Superior temporal gyrus (tissue), 1 donor: ENCODE results near the gene E2F3.
"Not testable (repeated sequence)": the region's sequence is repeated elsewhere in the genome, so short reads cannot be mapped to it uniquely, and the experiment has no call there.

Experiments
- DNase-seq: peaks from one replicate; pipeline ENCODE4 v3.0.0-alpha.2; 2016; ENCODE audit errors: extremely low spot score

E2F3 gene

DNA sequence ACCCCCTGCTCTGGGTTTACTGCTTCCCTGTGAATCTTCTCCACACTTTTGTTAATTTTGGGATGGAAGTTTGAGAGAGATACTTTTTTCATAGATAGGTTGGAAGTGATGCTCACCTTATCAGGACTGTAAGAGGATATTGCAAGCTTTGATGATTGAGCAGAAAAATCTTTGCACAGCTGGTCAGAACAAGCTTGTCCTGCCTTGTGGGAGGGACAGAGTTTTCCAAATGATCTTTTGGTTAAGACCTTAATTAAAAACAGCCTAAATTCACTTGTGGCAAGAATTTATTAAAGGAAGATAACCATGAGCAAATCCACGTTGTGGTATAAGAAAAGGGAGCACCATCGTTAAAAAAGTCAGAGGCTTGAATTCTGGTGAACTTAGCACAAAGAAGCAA lies 32.2 kb downstream of the E2F3 start:
- no peak for DNase-seq

DNA sequence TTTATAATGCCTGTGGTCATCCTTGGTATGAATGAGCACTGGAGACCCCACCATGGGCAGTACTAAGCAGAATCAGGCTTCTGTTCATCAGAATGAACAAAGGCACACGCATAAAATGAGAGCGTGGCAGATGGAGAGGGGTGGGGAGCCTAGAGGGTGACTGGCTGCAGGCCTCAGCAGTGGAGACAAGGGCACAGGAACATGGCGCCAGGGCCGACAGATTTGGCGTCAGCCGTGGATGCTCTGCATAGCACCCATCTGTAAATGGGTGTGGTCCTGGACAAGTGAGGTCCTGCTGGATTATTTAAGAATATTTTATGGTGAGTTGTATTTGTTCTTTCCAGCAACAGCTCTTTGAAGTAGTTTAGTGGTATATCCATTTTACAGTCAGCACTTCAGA lies 33.1 kb downstream of the E2F3 start:
- no peak for DNase-seq

DNA sequence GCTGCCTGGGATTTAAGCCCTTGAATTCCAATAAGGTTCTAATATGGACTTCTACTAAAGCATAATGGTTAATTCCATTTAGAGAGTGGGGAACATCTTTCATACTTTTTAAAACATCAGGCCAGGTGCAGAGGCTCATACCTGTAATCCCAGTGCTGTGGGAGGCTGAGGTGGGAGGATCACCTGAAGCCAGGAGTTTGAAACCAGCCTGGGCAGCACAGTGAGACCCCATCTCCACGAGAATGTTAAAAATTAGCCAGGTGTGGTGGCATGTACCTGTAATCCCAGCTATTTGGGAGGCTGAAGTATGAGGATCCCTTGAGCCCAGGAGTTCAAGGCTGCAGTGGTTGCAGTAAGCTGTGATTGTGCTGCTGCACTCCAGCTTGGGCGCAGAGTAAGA lies 35.0 kb downstream of the E2F3 start:
- no peak for DNase-seq

DNA sequence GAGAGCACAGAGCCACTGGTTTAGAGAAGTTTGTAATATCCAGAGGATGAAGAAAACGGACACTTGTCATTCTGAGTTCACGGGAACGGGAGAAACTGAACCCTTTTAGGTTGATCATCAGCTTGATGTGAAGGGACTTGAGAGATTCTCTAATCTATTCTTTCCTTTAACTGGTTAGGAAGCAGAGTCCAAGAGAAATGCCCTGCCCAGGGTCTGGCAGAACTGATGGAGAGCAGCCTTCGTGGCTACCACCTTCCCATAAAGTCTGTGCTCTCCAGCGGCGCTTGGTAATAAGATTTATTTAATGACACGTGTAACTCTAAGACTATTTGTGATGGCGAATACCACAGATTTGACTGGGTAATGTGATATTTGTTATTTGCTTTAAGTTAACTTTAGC lies 36.0 kb downstream of the E2F3 start:
- no peak for DNase-seq

DNA sequence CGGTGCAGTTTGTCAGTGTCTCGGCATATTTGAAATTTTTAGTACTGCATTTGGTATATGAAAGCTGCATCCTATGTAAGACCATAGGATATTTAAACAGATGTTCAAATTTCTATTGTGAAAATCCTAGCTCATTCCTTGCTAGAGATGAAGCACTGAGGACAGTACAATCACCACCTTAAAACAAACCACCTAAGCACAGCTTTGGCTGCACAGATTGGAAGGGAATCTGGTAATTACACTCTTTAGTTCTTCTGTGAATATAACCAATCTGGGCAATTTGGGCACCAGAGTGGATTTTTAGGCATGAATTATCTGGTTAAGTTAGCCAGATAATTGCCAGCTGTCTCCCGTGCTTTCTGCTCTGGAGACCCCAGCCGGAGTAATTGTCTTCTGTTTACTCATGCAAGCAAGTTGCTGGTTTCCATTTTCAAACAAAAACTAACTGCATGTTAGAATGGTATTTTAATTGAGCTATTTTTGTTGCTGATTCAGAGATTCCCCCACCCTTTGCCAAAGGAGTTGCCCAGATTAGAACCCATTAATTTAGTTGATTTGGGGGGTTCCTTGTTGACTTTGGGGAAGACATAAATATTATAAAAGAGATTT lies 36.9 kb downstream of the E2F3 start:
- DNase-seq = no peak

DNA sequence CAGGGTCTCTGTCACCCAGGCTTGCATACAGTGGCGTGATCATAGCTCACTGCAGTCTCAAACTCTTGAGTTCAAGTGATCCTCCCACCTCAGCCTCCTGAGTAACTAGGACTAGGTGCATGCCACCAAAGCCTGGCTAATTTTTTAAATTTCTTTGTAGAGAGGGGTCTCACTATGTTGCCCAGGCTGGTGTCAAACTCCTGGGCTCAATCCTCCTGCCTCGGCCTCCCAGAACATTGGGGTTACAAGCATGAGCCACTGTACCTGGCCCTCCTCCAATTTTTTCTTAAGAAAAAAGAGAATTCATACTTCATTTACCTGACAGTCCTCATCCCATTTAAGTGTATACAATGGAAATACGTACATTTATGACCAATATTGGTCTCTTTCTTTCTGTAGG lies 37.9 kb downstream of the E2F3 start:
- DNase-seq = no peak

DNA sequence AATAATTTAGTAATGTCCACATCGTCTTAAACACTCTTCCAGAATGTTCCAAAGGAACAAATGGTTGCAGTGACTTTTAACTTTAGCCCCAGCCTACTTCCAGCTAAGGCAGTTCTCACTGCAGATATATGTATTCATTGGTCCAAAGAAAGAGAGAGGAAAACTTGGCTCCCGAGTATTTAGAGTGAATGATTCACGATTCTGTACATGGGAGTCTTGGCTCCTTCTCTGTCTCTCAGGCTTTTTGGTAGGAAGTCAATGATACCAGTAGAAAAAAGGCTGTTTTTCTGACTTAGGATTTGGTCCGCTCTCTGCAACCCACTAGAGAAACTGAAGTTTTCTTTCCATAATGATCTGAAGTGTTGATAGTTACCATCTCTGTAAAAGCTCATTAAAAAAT lies 38.6 kb downstream of the E2F3 start:
- DNase-seq = peak; percentile 36

DNA sequence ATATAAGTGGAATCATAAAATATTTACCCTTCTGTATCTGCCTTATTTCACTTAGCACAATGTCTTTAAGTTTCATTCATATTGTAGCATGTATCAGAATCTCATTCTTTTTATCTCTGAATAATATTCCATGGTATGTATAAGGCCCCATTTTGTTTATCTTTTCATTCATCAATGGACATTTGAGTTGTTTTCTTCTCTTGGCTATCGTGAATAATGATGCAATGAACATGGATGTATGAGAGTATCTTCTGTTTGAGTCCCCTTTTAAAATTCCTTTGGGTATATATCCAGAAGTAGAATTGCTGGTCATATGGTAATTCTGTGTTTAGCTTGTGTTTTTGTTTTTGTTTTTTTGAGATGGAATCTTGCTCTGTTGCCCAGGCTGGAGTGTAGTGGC lies 39.6 kb downstream of the E2F3 start:
- no peak for DNase-seq

DNA sequence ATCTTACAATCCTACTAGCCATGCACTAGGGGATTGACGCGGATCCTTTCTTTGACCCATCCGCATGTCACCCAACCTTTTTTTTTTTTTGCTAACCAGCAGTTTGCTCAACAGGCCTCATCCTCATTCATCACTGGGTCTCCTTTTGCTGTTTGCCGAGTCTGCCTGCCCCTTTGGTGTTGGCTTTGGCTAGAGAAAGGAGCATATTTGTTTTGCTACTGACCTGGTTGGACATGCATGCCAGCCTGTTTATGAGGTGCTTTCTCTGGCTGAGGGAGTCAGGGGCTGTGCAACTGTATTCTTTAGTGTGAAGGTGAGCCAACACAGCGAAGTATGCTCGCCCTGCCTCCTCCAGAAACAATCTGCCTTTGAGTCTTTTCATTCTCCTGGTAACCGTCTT lies 40.2 kb downstream of the E2F3 start:
- DNase-seq = no peak

DNA sequence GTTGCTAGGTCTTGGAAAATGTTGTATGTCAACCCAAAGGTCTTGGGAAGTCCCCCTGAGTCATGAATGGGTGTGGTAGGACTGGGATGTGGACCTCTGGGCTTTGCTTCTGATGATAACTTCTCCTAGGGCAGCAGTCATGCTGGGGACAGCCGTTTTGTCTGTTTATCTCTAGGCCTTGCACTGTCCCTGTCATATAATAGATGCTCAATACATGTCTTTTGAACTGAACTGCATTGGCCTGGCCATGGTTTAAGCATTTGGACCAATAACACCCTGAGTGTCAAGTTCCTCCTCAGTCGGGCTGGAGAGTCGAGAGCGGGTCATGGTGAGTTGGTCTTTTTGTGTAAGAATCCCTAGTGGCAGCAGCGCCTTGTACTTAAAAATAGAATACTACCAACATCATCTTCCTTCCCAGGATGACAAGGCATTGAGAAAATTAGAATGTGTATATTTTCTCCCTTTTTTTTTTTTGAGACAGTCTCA lies 43.1 kb downstream of the E2F3 start:
- DNase-seq = no peak

DNA sequence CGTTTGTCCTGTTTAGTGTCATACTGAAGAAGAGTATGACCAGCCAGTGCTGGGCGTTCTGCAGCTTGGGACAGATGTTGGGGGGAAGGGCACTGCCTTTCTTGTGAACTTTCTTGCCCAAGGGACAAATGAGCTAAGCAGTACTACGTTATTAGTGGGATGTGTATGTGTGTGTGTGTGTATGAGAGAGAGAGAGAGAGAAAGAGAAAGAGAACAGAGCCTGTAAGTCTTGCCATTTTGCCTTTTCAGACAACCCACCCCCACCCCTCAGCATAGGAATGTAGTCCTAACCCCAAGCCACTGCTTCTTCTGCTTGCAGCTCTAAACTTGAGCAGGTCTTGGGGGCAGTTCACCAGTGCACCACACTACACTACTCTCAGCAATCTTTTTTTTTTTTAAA lies 45.5 kb downstream of the E2F3 start:
- DNase-seq = no peak

DNA sequence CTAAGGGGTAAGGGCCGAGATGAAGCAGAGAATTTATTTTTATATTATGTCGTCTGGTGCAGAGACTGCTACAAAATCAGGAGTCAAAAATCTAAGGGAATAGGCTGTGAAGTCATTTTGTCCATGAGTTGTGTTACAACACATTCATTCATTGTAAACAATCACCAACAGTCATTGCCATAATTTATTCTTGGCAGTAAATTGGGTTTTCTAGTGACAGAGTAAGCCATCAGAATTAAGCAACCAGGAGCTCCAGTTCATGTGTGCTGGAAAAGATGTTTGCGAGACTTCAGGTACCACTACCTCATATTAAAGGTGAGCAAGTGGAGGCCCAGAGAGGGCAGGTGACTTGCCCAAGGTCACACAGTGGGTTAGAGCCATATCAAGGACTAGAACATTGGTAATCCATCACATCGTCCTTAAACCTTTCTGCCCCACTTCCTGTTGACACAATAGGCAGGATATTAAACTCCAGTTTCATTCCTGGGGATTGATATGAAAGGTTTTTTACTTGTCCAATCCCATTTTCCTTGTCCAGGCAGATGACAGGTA lies 46.0 kb downstream of the E2F3 start:
- DNase-seq = no peak

DNA sequence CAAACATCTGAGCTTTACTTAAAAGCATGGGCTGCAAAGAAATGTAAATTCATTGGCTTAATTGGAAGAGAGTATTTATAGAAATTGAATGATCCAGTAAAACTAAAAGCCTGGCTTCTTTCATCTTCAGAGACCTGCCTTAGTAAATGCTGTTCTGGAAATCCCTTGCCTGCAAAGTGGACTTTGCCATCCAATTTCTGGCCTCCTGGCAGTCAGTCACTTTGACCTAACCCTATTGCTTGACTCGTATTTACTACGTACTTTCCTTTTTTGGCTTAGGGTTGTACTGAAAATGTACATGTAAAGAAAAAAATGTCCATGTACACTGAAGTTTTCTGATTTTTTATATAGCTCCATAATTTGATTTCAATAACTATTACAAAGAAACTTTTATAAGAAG lies 47.1 kb downstream of the E2F3 start:
- no peak for DNase-seq

DNA sequence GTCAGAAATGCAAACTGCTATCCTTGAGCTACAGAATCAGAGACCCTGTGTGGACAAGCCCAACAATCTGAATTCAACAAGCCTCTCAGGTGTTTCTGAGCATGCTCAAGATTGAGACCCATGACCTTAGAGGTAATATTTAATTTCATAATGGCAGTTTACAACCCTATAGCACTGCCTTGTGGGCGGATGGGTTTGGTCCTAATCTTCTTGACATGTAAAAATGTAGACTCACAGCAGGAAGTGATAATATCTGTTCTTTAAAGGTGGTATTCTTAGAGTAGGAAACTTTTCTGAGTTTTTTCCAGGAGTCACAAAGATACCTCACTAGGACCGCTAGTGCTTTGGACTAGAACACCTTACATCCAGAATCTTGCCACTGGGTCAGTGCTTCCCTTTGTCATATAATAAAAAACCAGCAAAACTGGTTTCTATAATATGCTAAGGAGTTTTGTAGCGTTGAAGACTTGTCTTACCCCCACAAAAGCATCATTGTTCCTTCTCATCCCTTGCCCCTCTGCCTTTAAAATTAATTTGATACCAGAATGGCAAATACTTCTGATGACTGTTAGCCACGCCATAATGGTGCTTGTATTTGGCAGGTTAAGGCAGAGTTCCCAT lies 52.6 kb downstream of the E2F3 start:
- DNase-seq = no peak

DNA sequence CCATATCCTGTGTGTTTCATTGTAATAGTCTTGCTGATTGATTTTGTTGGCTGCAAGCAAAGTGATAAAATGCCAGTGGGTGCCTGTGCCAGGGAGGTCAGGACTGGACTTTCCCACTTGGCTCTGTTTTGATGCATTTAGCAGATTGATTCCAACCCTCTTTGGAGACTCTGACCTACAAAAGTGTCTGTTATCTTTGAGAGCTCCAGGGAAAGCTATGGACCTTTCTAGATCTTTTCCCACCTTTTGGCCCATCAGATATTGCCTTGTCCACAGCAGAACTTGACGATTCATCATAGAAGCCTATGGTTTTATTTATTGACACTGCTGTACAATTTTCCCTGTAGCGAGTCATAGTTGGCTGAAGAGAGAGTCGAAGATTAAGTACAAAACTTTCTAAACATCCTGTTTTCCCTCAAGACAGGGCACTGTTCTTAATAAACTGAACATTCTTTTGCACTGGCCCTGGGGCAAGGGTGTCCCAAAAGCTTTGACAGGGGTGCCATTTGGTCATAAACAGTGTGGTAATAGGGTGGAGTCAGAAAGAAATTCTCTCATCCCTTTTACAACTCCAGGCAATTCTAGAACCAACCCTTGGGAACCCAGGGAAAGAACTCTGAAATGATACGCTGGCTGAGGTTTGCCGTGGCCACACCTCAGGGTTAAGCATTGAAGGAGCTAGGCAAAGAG lies 53.7 kb downstream of the E2F3 start:
- DNase-seq = no peak

DNA sequence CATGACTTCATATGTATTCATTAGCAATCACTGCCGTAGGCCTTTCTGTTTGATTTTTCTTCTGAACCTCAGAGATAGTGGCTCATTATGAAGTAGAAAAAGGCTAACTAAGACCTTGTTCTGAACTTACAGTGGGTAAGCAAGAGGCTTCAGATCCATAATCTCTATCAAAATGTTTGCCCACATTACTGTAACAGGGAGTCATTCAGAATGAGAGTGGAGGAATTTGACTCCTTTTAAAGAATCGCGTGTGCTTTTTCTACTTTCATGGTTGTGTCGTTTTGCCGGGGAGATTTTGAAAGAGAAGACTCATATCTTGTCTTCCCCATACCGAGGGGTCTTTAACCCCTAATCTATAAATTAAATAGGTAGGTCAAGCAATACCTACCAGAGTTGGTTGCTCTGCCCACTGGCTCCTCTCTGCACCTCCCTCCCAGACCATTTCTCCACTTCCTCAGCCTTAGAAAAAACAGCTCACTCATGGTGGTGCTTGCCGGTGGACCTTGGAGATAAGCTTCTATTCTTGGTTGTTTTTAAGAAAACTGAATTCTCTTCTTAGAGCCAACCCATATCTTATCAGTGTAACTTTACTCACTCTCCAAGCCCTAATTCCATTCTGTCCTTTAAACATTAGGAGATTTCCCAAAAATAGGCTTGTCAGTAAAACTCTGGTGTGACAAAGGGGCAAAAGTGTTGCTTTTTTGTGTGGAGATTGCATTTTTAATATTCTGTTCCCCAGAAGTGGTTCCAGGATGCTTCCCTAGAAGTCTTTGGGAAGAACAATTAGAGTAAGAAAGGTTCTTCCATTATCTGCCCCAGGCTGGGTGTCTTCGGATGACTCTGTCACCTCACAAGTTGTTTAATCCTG lies 56.6 kb downstream of the E2F3 start:
- DNase-seq = no peak

DNA sequence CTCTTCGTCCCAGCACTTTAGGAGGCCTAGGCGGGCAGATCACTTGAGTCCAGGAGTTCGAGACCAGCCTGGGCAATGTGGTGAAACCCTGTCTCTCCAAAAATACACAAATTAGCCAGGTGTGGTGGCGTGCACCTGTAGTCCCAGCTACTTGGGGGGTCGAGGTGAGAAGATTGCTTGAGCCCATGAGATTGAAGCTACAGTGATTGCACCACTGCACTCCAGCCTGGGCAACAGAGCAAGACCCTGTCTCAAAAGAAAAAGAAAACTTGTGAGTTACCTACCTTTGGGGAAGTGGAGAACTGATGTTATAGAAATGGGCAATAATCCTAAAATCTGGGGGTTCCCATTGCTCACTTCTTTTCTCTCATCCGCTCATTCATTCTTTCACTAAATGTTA lies 58.0 kb downstream of the E2F3 start:
- DNase-seq = no peak

DNA sequence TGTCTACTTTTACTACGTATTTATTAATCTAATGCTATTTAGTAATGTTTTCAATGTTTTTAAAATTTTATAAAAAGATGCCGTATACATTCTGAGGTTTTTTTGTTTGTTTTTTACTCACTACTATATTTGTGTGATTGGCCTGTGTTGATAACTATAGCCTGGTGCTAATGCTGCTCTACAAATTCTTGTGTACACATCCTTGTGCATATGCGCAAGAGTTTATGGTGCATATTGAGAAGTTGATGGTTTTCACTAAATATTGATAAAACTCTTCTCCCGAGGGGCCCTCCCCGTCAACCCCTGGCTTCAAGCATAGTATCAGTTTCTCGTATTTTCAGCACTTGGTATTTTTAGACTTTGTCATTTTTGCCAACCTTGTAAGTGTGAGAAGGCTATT lies 59.9 kb downstream of the E2F3 start:
- no peak for DNase-seq

DNA sequence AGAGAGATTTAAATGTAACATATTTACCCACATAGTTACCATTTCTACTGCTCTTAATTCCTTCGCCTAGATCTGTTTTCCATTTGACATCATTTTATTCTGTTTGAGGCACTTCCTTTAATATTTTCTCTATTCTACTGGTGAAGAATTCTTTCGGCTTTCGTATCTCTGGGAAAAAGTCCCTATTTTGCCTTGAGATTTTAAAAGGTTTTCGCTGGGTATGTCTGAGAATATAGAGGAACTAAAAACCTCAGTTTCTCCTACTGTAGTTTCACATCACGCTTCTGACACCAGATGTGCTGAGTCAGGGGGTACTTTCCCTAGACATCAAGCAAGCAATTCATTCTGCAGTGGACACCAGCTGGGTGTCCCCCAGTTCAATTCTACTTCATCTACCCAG lies 61.7 kb downstream of the E2F3 start:
- DNase-seq = no peak

DNA sequence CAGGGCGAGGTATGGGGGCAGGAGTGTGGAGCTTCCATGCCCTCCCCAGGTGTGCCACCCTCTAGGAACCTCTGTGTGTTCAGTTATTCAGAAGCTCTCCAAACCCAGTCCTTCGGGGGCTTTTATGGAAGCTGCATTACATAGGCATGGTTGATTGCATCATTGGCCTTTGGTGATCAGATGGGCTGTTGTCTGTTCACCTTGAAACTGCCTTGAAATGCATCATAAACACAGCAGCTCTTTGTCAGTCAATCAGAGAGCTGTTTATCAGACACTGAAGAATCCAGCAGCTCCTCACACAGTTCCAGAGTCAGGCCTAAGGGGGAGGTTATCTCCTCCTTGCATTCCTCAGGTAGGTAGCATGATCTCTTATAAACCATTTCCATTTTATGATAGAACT lies 62.4 kb downstream of the E2F3 start:
- no peak for DNase-seq

DNA sequence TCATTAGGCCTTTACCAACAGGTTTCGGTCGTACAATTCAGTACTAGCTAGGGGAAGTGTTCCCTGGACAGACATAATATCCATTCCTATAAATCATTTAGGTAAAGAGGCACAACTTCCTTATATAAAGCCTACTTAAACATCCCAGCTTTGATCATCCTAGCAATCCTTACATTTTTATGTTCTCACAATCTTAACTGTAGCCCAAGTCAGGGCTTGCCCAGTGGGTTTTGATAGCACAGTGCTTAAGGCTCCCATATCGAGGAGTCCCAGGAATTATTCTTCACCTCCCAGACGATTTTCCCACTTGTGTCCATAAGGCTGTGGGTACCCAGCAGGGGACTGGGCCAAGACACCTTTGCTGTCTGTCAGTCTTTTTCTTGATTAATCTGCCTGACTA lies 63.2 kb downstream of the E2F3 start:
- no peak for DNase-seq

DNA sequence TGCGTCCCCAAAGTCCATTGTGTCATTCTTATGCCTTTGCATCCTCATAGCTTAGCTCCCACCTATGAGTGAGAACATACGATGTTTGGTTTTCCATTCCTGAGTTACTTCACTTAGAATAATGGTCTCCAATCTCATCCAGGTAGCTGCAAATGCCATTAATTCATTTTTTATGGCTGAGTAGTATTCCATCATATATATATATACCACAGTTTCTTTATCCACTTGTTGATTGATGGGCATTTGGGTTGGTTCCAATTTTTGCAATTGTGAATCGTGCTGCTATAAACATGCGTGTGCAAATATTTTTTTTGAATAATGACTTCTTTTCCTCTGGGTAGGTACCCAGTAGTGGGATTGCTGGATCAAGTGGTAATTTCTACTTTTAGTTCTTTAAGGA lies 63.9 kb downstream of the E2F3 start:
- not testable (repeated sequence) for DNase-seq
